IPS-15b (cell line): ENCODE results near the gene CRLF1.
"Not testable (repeated sequence)": the region's sequence is repeated elsewhere in the genome, so short reads cannot be mapped to it uniquely, and the experiment has no call there.

ENCODE experiments used
- H3K27me3 ChIP-seq: one replicate; pipeline ENCODE4 v1.6.1; 2013; ENCODE audit warnings: low read length; ENCODE audit not compliant: control insufficient read depth, insufficient read depth
- H3K36me3 ChIP-seq: one replicate; pipeline ENCODE4 v1.6.1; 2013; ENCODE audit warnings: low read length; ENCODE audit not compliant: control insufficient read depth, insufficient read depth
- H3K4me1 ChIP-seq: one replicate; pipeline ENCODE4 v1.6.1; 2013; ENCODE audit warnings: mild to moderate bottlenecking, low read length; ENCODE audit not compliant: control insufficient read depth, insufficient read depth
- H3K4me3 ChIP-seq: one replicate; pipeline ENCODE4 v1.5.1; 2013; ENCODE audit warnings: low read depth, low read length
- H3K9ac ChIP-seq: one replicate; pipeline ENCODE4 v1.6.1; 2013; ENCODE audit warnings: low read depth, mild to moderate bottlenecking, low read length
- H3K9me3 ChIP-seq: one replicate; pipeline ENCODE4 v1.6.1; 2013; ENCODE audit warnings: mild to moderate bottlenecking, low read length; ENCODE audit not compliant: control insufficient read depth, insufficient read depth

The CRLF1 gene

DNA sequence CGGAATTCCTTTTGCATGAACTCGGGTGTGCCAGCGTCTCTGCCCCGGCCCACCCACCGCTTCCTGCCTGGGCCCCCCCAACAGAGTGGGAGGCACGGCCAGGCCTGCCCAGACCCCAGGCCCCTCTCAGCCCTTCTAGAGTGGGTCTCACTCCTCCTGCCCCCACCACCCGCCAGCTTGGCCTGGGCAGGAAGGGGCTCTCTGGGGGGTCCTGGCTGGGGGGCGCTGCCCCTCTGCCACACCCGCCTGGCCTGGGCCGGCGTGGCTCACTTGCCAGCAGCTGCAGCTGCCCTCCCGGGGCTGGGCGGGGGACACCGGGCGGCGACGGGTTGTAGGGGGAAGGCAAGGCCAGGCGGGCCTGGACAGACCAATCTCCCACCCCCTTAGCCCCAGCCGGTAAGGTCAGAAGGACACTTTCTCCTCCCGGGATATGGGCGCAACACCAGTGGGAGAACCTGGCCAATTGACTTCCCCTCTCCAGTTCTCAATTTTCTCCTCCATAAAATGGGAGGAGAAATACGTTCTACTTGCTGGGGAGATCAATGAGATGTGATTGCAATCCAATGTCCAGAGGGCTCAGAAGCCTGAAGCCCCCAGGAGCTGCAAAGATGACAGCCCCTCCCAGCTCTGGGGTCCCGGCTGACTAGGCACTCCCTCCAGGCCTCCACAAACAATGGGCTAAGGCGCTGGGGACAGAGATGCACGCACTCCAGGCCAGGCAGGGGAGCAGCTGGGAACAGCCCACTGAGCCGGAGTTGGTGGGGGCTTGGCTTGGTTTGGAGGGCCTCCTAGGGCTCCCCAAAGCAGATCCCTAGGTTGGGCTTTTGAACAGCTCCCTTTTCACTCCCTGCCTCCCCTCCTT lies 2.4 kb downstream of the CRLF1 start:
- peaks cover 17% of the 10 kb centered on the region for H3K4me1 ChIP-seq
- peak overlapping the region; percentile 30 for H3K4me3 ChIP-seq
- H3K9ac ChIP-seq: no peak overlapping the region
- H3K27me3 ChIP-seq: peaks cover 66% of the 10 kb centered on the region
- no peaks in the 10 kb centered on the region for H3K36me3 ChIP-seq
- no peaks in the 10 kb centered on the region for H3K9me3 ChIP-seq

DNA sequence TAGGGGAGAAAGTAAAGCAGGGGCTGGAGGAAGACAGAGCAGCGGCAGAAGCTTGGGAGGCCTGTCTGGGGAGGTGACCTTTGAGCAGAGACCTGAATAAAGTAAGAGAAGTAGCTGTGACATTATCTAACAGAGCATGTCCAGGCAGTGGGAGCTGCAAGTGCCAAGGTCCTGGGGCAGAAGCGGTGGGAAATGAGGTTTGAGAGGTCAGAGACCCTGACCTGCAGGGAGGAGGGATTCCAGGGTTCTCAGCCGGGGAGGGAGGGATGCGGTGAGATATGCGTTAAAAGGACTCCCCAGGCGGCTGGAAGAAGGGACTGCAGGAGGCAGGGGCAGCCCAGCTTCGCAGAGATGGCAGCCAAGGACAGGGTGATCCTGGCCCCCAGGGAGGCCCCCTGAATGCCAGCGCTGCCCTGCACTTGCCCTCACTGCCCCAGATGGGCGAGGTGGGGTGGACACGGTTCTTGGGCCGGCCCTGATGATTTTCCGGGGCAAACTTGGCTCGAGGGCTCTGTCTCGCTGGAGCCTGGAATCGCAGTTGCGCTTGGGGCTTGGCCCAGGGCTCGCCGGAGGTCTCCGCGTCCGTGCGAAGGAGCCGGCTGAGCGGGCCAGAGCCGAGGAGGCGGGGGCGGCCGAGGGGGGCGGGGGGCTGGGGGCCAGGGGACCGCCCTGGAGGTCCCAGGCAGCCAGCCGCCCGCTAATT lies 3.2 kb downstream of the CRLF1 start:
- peaks cover 16% of the 10 kb centered on the region for H3K4me1 ChIP-seq
- H3K36me3 ChIP-seq: no peaks in the 10 kb centered on the region
- no peaks in the 10 kb centered on the region for H3K9me3 ChIP-seq
- peaks cover 59% of the 10 kb centered on the region for H3K27me3 ChIP-seq
- H3K4me3 ChIP-seq: peak overlapping the region; percentile 48
- H3K9ac ChIP-seq: no peak overlapping the region

GRCh38 chr19:18601875-18602274 lies 4.7 kb downstream of the CRLF1 start:
- Histone ChIP-seq H3K9ac (no peak overlapping the region), H3K36me3 (no peaks in the 10 kb centered on the region), H3K4me1 (peaks cover 12% of the 10 kb centered on the region), H3K9me3 (no peaks in the 10 kb centered on the region), H3K27me3 (peaks cover 44% of the 10 kb centered on the region), H3K4me3 (no peak overlapping the region)

DNA sequence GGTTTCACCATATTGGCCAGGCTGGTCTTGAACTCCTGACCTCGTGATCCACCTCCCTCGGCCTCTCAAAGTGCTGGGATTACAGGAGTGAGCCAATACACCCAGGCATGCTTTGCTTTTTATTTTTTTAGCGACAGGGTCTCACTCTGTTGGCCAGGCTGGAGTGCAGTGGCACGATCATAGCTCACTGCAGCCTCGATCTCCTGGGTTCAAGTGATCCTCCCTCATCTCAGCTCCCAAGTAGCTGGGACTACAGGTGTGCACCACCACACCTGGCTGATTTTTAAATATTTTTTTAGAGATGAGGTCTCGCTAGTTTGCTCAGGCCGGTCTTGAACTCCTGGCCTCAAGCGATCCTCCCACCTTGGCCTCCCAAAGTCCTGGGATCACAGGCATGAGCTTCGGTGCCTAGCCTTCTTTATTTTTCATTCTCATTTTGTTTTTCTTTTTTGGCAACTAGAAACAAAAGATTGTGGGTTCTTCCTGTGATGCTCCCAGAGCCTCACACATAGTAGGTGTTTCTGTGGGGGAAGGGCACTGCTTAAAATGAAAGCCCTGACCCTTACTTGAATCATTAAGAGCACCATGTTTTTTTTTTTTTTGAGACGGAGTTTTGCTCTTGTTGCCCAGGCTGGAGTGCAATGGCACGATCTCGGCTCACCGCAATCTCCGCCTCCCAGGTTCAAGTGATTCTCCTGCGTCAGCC lies 5.8 kb downstream of the CRLF1 start:
- H3K9me3 ChIP-seq, H3K4me3 ChIP-seq, H3K9ac ChIP-seq, H3K36me3 ChIP-seq: not testable (repeated sequence)
- H3K27me3 ChIP-seq: peaks cover 40% of the 10 kb centered on the region
- peaks cover 12% of the 10 kb centered on the region for H3K4me1 ChIP-seq

GRCh38 chr19:18599485-18599884 lies 7.1 kb downstream of the CRLF1 start:
- Histone ChIP-seq H3K4me3 (no peak overlapping the region), H3K36me3 (no peaks in the 10 kb centered on the region), H3K27me3 (peaks cover 27% of the 10 kb centered on the region), H3K4me1 (peaks cover 17% of the 10 kb centered on the region), H3K9ac (no peak overlapping the region), H3K9me3 (no peaks in the 10 kb centered on the region)

DNA sequence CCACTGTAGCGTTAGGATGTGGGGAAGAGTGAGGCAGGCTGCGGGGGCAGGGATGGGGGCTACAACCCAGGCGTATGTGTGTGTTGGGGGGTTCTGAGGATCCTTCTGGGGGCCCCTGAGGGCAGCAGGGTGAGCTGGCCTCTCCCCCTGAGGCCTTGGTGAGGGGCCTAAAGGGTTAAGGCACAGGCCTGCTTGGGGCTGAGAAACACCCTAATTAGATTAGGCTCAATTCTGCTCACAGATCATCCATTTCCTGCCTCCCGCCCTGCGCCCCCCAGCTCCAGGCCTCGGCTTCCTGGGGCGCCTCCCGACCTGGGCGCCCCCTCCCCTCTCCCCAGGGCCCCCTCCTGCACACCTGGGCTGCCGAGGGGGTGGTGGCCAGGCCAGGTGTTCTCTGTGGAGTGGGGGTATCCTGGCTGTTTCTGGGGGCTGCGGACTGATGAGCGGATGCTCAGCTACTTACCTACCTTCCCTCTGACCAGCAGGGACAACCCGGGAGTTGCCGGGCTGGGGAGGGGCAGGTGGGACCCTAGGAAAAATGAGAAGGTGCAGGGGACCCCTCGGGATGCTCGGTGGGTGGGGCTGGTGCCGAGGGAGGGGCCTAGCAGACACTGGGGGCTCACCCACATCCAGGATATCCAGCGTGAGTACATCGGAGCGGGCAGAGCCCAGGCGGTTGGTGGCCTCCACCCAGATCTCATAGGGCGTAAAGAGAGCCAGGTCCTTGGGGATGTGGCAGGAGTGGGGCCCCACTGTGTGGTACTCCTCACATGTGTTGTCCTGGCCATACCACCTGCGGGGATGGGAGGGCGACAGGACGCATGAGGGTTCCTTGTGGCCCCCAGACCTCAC lies 8.6 kb downstream of the CRLF1 start:
- H3K9ac ChIP-seq: no peak overlapping the region
- H3K4me1 ChIP-seq: peaks cover 16% of the 10 kb centered on the region
- peaks cover 14% of the 10 kb centered on the region for H3K27me3 ChIP-seq
- H3K4me3 ChIP-seq: no peak overlapping the region
- H3K9me3 ChIP-seq: no peaks in the 10 kb centered on the region
- no peaks in the 10 kb centered on the region for H3K36me3 ChIP-seq

GRCh38 chr19:18596752-18597157 lies 9.8 kb downstream of the CRLF1 start:
- Histone ChIP-seq H3K4me1 (peaks cover 16% of the 10 kb centered on the region), H3K9me3 (no peaks in the 10 kb centered on the region), H3K36me3 (no peaks in the 10 kb centered on the region), H3K4me3 (peak overlapping the region; percentile 39), H3K27me3 (peaks cover 2% of the 10 kb centered on the region), H3K9ac (no peak overlapping the region)

GRCh38 chr19:18595475-18595874 lies 11.1 kb downstream of the CRLF1 start:
- H3K9ac ChIP-seq: no peak overlapping the region

GRCh38 chr19:18594824-18595373 lies 11.7 kb downstream of the CRLF1 start:
- H3K27me3 ChIP-seq: no peaks in the 10 kb centered on the region
- H3K36me3 ChIP-seq: peaks cover 5% of the 10 kb centered on the region
- H3K4me3 ChIP-seq: peak overlapping the region; percentile 18
- H3K9ac ChIP-seq: no peak overlapping the region
- no peaks in the 10 kb centered on the region for H3K9me3 ChIP-seq
- H3K4me1 ChIP-seq: peaks cover 20% of the 10 kb centered on the region

More at GRCh38 chr19:18595475-18595874, 11.1 kb downstream of the CRLF1 start:
- no peak overlapping the region for H3K4me3 ChIP-seq
- H3K4me1 ChIP-seq: peaks cover 20% of the 10 kb centered on the region
- H3K36me3 ChIP-seq: peaks cover 5% of the 10 kb centered on the region
- no peaks in the 10 kb centered on the region for H3K9me3 ChIP-seq
- H3K27me3 ChIP-seq: no peaks in the 10 kb centered on the region

- no peaks in the 10 kb centered on the region for H3K9me3 ChIP-seq
- H3K4me1 ChIP-seq: peaks cover 20% of the 10 kb centered on the region
- peak overlapping the region; percentile 18 for H3K4me3 ChIP-seq
- H3K27me3 ChIP-seq: no peaks in the 10 kb centered on the region
- H3K9ac ChIP-seq: no peak overlapping the region
- H3K36me3 ChIP-seq: peaks cover 5% of the 10 kb centered on the region
Measured at GRCh38 chr19:18594096-18594823, 12.3 kb downstream of the CRLF1 start.
